ENCODE data around the gene CNTN2.

CNTN2 gene

DNA sequence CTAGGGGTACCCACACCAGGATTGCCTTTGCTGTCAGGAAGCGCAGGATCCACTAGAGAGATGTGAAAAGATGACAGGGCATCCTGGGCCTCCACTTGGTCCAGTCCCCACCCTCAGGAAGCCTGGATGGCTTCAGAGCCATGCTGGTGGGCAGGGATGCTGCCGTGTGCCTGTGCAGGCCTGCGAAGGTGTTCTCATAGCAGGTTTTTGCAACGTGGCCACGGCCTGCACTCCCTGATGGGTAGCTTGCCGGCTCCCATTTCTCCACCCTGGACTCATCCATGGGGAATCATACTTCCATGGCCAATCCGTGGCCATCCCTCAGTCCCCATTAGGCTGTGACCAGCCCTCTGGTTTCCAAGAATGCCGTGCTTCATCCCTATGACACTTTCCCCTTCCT lies 34.1 kb upstream of the CNTN2 start:
- Histone ChIP-seq H4K20me1 (ENCODE audit: insufficient read depth) (no peaks in the 10 kb centered on the region), H3K4me2 (no peak overlapping the region), H3K27me3 (ENCODE audit: insufficient read depth, low read depth) (peaks cover 91% of the 10 kb centered on the region), H3K4me3 (IDR thresholded peaks at IDR 0.05; ENCODE audit: insufficient read depth, low read depth, low read length) (no peak overlapping the region), H3K79me2 (ENCODE audit: insufficient read depth, low read depth) (no peaks in the 10 kb centered on the region), H3K27ac (no peak overlapping the region), H2AFZ (ENCODE audit: low read depth) (no peak overlapping the region), H3K4me1 (ENCODE audit: low read depth, poor library complexity, severe bottlenecking) (no peaks in the 10 kb centered on the region), H3K36me3 (ENCODE audit: insufficient read depth) (no peaks in the 10 kb centered on the region), H3K9ac (no peak overlapping the region)
- TF ChIP-seq, protein P1, sequence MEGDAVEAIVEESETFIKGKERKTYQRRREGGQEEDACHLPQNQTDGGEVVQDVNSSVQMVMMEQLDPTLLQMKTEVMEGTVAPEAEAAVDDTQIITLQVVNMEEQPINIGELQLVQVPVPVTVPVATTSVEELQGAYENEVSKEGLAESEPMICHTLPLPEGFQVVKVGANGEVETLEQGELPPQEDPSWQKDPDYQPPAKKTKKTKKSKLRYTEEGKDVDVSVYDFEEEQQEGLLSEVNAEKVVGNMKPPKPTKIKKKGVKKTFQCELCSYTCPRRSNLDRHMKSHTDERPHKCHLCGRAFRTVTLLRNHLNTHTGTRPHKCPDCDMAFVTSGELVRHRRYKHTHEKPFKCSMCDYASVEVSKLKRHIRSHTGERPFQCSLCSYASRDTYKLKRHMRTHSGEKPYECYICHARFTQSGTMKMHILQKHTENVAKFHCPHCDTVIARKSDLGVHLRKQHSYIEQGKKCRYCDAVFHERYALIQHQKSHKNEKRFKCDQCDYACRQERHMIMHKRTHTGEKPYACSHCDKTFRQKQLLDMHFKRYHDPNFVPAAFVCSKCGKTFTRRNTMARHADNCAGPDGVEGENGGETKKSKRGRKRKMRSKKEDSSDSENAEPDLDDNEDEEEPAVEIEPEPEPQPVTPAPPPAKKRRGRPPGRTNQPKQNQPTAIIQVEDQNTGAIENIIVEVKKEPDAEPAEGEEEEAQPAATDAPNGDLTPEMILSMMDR (conservative IDR thresholded peaks at IDR 0.05; ENCODE audit: low read depth, low read length): no peak

DNA sequence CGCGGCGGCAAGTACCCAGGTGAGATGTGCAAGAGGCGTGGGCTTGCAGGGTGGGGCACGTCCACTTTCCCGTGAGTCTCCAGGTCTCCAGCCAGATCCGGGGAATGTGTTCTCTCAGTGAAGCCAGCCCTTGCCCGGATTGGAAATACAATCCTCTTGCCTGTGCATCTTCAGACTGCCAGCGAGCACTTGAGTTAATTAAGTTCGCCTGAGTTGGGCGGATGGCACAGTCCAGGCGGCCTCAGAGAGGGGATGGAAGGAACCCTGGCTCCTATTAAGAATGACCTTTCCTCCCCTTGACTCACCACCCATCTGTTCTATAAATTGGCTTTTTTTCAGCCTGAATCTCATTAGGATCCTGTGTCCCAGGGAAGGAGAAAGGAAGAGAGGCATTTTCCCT lies 33.3 kb upstream of the CNTN2 start:
- no peaks in the 10 kb centered on the region for H3K36me3 ChIP-seq (ENCODE audit: insufficient read depth)
- H3K4me3 ChIP-seq (IDR thresholded peaks at IDR 0.05; ENCODE audit: insufficient read depth, low read depth, low read length): no peak overlapping the region
- H3K4me2 ChIP-seq: no peak overlapping the region
- no peak overlapping the region for H3K27ac ChIP-seq
- peaks cover 93% of the 10 kb centered on the region for H3K27me3 ChIP-seq (ENCODE audit: insufficient read depth, low read depth)
- no peaks in the 10 kb centered on the region for H3K79me2 ChIP-seq (ENCODE audit: insufficient read depth, low read depth)
- no peak overlapping the region for H3K9ac ChIP-seq
- no peaks in the 10 kb centered on the region for H3K4me1 ChIP-seq (ENCODE audit: low read depth, poor library complexity, severe bottlenecking)
- H4K20me1 ChIP-seq (ENCODE audit: insufficient read depth): no peaks in the 10 kb centered on the region
- no peak overlapping the region for H2AFZ ChIP-seq (ENCODE audit: low read depth)
- TF ChIP-seq, protein P1 (conservative IDR thresholded peaks at IDR 0.05; ENCODE audit: low read depth, low read length): no peak

DNA sequence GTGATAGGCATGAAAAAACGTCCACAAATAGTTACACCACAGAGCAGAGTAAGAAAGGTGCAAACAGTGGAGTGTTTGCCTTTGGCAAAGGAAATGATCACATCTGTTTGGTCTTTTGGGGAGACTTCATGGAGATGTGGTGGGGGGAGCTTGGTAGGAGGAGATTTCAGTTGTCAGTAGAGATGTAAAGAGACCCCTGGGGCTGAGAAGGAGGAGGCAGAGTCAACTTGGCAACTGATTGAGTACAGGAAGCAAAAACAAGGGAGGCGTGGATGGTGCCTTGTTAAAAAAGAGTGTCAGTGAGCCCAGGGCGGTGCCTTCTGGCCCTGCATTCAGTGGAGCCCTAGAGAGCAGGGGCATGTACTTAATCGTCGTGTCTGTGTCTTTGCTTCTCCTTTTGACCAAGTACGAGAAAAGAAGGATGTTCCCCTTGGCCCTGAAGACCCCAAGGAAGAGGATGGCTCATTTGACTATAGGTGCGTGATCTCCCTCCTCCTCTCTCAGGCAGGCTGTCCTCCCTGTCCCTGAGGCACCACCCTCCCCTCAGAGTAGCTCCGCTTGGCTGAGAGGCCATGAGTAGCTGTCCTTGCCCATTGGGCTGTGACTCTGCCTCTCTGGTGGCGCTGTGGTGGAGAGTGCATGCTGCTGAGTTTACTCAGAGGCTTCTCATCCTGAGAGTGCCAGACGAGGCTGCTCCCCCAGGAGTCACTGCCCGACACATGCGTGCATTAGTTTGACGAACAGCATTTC lies 30.4 kb upstream of the CNTN2 start:
- peaks cover 98% of the 10 kb centered on the region for H3K27me3 ChIP-seq (ENCODE audit: insufficient read depth, low read depth)

DNA sequence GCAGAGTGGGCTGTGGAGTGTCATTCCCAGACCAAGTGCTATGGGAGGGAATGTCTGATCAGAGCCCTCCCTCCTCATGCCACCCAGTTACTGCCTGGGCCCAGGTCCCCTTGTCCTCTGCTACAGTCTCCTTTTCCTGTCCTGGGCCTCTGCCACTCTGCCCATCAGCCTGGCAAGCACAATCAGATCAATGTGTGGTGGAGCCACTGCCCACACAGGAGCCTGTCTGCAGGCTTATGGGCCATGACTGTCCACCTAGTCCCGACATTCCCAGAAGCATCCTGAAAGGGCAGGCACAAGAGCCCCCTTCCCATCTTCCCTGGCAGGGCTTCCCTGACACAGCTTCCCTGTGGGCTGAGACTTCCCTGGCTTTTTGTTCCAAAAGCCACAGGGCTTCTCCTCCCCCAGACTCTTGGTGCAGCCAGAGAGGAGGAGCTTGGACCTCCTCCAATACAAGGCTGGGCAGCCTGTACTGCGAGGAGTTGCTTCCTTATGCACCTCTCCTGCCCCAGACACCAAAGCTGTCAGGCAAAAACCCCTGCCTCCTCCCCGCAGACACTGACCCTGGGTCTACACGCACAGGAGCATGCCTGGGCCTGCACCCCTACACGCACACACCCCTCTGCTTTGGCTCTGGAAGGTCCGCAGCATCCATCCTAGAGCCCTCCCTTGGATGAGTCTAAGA lies 29.2 kb upstream of the CNTN2 start:
- Histone ChIP-seq H3K79me2 (ENCODE audit: insufficient read depth, low read depth) (no peaks in the 10 kb centered on the region), H3K27me3 (ENCODE audit: insufficient read depth, low read depth) (peaks cover 98% of the 10 kb centered on the region), H3K4me3 (IDR thresholded peaks at IDR 0.05; ENCODE audit: insufficient read depth, low read depth, low read length) (no peak overlapping the region), H3K27ac (no peak overlapping the region), H3K36me3 (ENCODE audit: insufficient read depth) (no peaks in the 10 kb centered on the region), H4K20me1 (ENCODE audit: insufficient read depth) (no peaks in the 10 kb centered on the region), H2AFZ (ENCODE audit: low read depth) (no peak overlapping the region), H3K9ac (no peak overlapping the region), H3K4me1 (ENCODE audit: low read depth, poor library complexity, severe bottlenecking) (no peaks in the 10 kb centered on the region), H3K4me2 (no peak overlapping the region)
- TF ChIP-seq, protein P1 (conservative IDR thresholded peaks at IDR 0.05; ENCODE audit: low read depth, low read length): no peak

More for the DNA sequence above, 30.4 kb upstream of the CNTN2 start:
- H3K4me2 ChIP-seq: no peak overlapping the region
- no peak overlapping the region for H3K27ac ChIP-seq
- H2AFZ ChIP-seq (ENCODE audit: low read depth): no peak overlapping the region
- no peaks in the 10 kb centered on the region for H3K36me3 ChIP-seq (ENCODE audit: insufficient read depth)
- H3K4me3 ChIP-seq (IDR thresholded peaks at IDR 0.05; ENCODE audit: insufficient read depth, low read depth, low read length): no peak overlapping the region
- H4K20me1 ChIP-seq (ENCODE audit: insufficient read depth): no peaks in the 10 kb centered on the region
- H3K4me1 ChIP-seq (ENCODE audit: low read depth, poor library complexity, severe bottlenecking): no peaks in the 10 kb centered on the region
- H3K79me2 ChIP-seq (ENCODE audit: insufficient read depth, low read depth): no peaks in the 10 kb centered on the region
- H3K9ac ChIP-seq: no peak overlapping the region
- TF ChIP-seq, protein P1 (conservative IDR thresholded peaks at IDR 0.05; ENCODE audit: low read depth, low read length): no peak
